GM21717 (cell line): Measurements from ENCODE around the gene FGFRL1.
"Not testable (repeated sequence)": the region's sequence is repeated elsewhere in the genome, so short reads cannot be mapped to it uniquely, and the experiment has no call there.

ENCODE experiments used
- ATAC-seq: cut with Tn5 transposase; IDR thresholded peaks from one replicate; pipeline ENCODE4 v1.9.1; 2021; ENCODE audit warnings: mild to moderate bottlenecking, moderate library complexity; ENCODE audit not compliant: unreplicated experiment

FGFRL1 gene

GRCh38 chr4:991451-992296 is 19.8 kb upstream of the FGFRL1 start:
- ATAC-seq = no peak

- ATAC-seq = no peak
These were observed 18.9 kb upstream of the FGFRL1 start for GRCh38 chr4:992297-993110.

- ATAC-seq = no peak
These were observed 18.1 kb upstream of the FGFRL1 start, which contains the start of gene SLC26A1 for GRCh38 chr4:993111-994029. Gene SLC26A1 (minus strand): TSS chr4:993404. CDS start chr4:991703, 1,701 bp downstream.

GRCh38 chr4:995311-996026 is 16.0 kb upstream of the FGFRL1 start:
- ATAC-seq = no peak

GRCh38 chr4:996030-996996 is 15.1 kb upstream of the FGFRL1 start:
- no peak for ATAC-seq

- no peak for ATAC-seq
These were observed 14.4 kb upstream of the FGFRL1 start for GRCh38 chr4:996997-997374.

- ATAC-seq = no peak
These were observed 13.9 kb upstream of the FGFRL1 start for GRCh38 chr4:997375-998071.

- ATAC-seq = no peak
These were observed 13.2 kb upstream of the FGFRL1 start for GRCh38 chr4:998096-998691.

- ATAC-seq = not testable (repeated sequence)
These were observed 12.1 kb upstream of the FGFRL1 start for GRCh38 chr4:999240-999863.

- ATAC-seq = no peak
These were observed 11.5 kb upstream of the FGFRL1 start for GRCh38 chr4:999882-1000425.

- ATAC-seq = no peak
These were observed 10.7 kb upstream of the FGFRL1 start for GRCh38 chr4:1000686-1001260.

GRCh38 chr4:1001561-1002130 is 9.8 kb upstream of the FGFRL1 start:
- ATAC-seq = no peak

- ATAC-seq = no peak
These were observed 9.2 kb upstream of the FGFRL1 start for GRCh38 chr4:1002131-1002630.

GRCh38 chr4:1002631-1003251 is 8.7 kb upstream of the FGFRL1 start:
- ATAC-seq = no peak

- no peak for ATAC-seq
These were observed 8.0 kb upstream of the FGFRL1 start for GRCh38 chr4:1003271-1004070.
